ENCODE data around the gene TMBIM6.

- TF ChIP-seq, protein P1, sequence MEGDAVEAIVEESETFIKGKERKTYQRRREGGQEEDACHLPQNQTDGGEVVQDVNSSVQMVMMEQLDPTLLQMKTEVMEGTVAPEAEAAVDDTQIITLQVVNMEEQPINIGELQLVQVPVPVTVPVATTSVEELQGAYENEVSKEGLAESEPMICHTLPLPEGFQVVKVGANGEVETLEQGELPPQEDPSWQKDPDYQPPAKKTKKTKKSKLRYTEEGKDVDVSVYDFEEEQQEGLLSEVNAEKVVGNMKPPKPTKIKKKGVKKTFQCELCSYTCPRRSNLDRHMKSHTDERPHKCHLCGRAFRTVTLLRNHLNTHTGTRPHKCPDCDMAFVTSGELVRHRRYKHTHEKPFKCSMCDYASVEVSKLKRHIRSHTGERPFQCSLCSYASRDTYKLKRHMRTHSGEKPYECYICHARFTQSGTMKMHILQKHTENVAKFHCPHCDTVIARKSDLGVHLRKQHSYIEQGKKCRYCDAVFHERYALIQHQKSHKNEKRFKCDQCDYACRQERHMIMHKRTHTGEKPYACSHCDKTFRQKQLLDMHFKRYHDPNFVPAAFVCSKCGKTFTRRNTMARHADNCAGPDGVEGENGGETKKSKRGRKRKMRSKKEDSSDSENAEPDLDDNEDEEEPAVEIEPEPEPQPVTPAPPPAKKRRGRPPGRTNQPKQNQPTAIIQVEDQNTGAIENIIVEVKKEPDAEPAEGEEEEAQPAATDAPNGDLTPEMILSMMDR (IDR thresholded peaks at IDR 0.05 in 4 of 5, conservative IDR thresholded peaks at IDR 0.05 in 1 of 5), result peak; percentile 79 to 88 (median 79)
- no peak for TF ChIP-seq POLR2A (IDR thresholded peaks at IDR 0.05)
Observed at GRCh38 chr12:49776413-49776812, 35.1 kb downstream of the TMBIM6 start.
